Prostate gland (tissue), 2 donors: ENCODE measurements around the gene ZNF708. TPM values are rescaled to one million over a fixed set of nuclear protein-coding genes. Genes with fewer than 3 reads are reported as not detected.
"Not testable (repeated sequence)": the region's sequence is repeated elsewhere in the genome, so short reads cannot be mapped to it uniquely, and the experiment has no call there.

Source experiments
- DNase-seq: peaks from one replicate; pipeline ENCODE4 v3.0.0-alpha.2; 2019; ENCODE audit warnings: low spot score
- H3K27ac ChIP-seq, 2 donors: fragments of 200-600 bp; sonication (generic); 2 replicates each; pipeline ENCODE4 v1.5.1; 2017 to 2019
- H3K27me3 ChIP-seq: fragments of 200-600 bp; sonication (generic); replicated peaks from 2 replicates; pipeline ENCODE4 v1.5.1; 2019; ENCODE audit not compliant: insufficient read depth
- H3K36me3 ChIP-seq, 2 donors: fragments of 200-600 bp; sonication (generic); 1 replicate in 1 of 2; 2 replicates in 1 of 2; pipeline versions ENCODE4 v1.5.1 to v1.8.1; 2017 to 2019
- H3K4me1 ChIP-seq: fragments of 200-600 bp; sonication (generic); replicated peaks from 2 replicates; pipeline ENCODE4 v1.5.1; 2019
- H3K4me3 ChIP-seq, 2 donors: fragments of 200-600 bp; sonication (generic); 2 replicates each; pipeline ENCODE4 v1.5.1; 2017 to 2019
- H3K9me3 ChIP-seq: fragments of 200-600 bp; sonication (generic); 2 replicates; pipeline ENCODE4 v1.5.1; 2017
- POLR2A ChIP-seq: fragments of 450-650 bp; IDR thresholded peaks from one replicate; pipeline ENCODE4 v1.6.1; 2016; ENCODE audit warnings: antibody characterized with exemption, mild to moderate bottlenecking
- POLR2AphosphoS5 ChIP-seq: sonication (generic); formaldehyde crosslinking; IDR thresholded peaks from one replicate; pipeline ENCODE4 v1.6.1; 2017; ENCODE audit warnings: antibody characterized with exemption
- WGBS: methylation state at CpG from one replicate; pipeline ENCODE4 v1.1.5; 2018; 5-methylcytosine and 5-hydroxymethylcytosine counted together
- intact Hi-C: fragments of 100-400 bp; cut with DNase I; formaldehyde crosslinking; loops from one replicate; pipeline ENCODE4 v1.14.2; 2022
- total RNA-seq, 2 donors: library from RNA; depleted of rRNA; stranded (reverse); fragments of >200 nt; gene quantifications; one replicate each; pipeline ENCODE4 v1.1.0, GENCODE V29; 2016
- TF ChIP-seq, protein P1 (sequence below), 4 experiments: fragments of 200-600 bp in 2 of 4; fragments of 450-650 bp in 2 of 4; sonication (generic) in 2 of 4; IDR thresholded peaks; 1 replicate in 3 of 4; 2 replicates in 1 of 4; pipeline ENCODE4 v1.5.1; 2016 to 2019; ENCODE audit warnings: antibody characterized with exemption in 4 of 4, mild to moderate bottlenecking in 2 of 4, moderate library complexity in 2 of 4

ZNF708 gene
- total RNA-seq, 2 donors from 2014 or later = 15.2 to 20.0 TPM

DNA sequence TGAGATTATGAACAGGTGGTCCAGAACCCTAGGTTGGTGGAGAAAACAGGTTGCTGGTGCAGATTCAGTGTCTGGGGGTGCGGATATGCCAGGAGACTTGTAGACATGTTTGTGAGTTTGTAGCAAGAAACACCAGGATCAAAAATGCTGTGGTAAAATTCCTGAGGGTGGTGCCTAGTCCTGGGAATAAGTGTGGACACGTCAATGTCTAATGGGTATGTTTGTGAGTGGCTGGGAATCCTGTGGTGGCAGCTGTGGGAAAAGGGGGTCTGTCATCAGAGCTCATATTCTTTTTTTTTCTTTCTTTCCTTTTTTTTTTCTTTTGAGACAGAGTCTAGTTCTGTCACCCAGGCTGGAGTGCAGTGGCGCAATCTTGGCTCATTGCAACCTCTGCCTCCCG, 7.2 kb downstream of the ZNF708 start:
- intact Hi-C loops = no loop called here
- Histone ChIP-seq H3K4me3 (no peak overlapping the region), H3K27me3 (no peaks in the 10 kb centered on the region)

DNA sequence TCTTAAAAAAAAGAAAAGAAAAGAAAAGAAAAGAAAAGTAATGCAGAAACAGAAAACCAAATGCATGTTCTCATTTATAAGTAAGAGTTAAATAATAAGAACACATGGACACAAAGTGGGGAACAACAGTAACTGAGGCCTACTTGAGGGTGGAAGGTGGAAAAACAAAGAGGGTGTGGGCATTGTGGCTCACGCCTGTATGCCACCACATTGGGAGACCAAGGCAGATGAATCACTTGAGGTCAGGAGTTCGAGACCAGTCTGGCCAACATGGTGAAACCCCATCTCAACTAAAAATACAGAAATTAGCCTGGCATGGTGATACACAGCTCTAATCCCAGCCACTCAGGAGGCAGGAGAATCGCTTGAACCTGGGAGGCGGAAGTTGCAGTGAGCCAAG, 8.1 kb downstream of the ZNF708 start:
- intact Hi-C loops = no loop called here
- no peak for DNase-seq
- WGBS = 87% methylated on average over 4 of the region's 4 CpGs
- no peaks in the 10 kb centered on the region for H3K36me3 ChIP-seq
- TF ChIP-seq POLR2AphosphoS5 (no peak), POLR2A (no peak)
- TF ChIP-seq, protein P1, sequence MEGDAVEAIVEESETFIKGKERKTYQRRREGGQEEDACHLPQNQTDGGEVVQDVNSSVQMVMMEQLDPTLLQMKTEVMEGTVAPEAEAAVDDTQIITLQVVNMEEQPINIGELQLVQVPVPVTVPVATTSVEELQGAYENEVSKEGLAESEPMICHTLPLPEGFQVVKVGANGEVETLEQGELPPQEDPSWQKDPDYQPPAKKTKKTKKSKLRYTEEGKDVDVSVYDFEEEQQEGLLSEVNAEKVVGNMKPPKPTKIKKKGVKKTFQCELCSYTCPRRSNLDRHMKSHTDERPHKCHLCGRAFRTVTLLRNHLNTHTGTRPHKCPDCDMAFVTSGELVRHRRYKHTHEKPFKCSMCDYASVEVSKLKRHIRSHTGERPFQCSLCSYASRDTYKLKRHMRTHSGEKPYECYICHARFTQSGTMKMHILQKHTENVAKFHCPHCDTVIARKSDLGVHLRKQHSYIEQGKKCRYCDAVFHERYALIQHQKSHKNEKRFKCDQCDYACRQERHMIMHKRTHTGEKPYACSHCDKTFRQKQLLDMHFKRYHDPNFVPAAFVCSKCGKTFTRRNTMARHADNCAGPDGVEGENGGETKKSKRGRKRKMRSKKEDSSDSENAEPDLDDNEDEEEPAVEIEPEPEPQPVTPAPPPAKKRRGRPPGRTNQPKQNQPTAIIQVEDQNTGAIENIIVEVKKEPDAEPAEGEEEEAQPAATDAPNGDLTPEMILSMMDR (IDR thresholded peaks at IDR 0.05) = no peak
- no peaks in the 10 kb centered on the region for H3K27me3 ChIP-seq
- no peak overlapping the region for H3K27ac ChIP-seq
- no peaks in the 10 kb centered on the region for H3K9me3 ChIP-seq
- no peak overlapping the region for H3K4me3 ChIP-seq
- H3K4me1 ChIP-seq = no peaks in the 10 kb centered on the region

More for the DNA sequence above, 7.2 kb downstream of the ZNF708 start:
- no peaks in the 10 kb centered on the region for H3K36me3 ChIP-seq
- H3K4me1 ChIP-seq = no peaks in the 10 kb centered on the region
- TF ChIP-seq POLR2A = no peak
- TF ChIP-seq, protein P1 (IDR thresholded peaks at IDR 0.05) = no peak
- no peak for DNase-seq
- no peak overlapping the region for H3K27ac ChIP-seq
- whole genome bisulfite sequencing = 78% methylated on average over 4 of the region's 4 CpGs
- H3K9me3 ChIP-seq = no peaks in the 10 kb centered on the region

GRCh38 chr19:21317821-21318220, 11.4 kb downstream of the ZNF708 start:
- TF ChIP-seq POLR2AphosphoS5 (no peak), POLR2A (no peak)
- TF ChIP-seq, protein P1 (IDR thresholded peaks at IDR 0.05) = no peak
- intact Hi-C loops = no loop called here

GRCh38 chr19:21314676-21315075, 14.5 kb downstream of the ZNF708 start:
- WGBS = 84% methylated on average over 1 of the region's 1 CpG
- no peak overlapping the region for H3K27ac ChIP-seq
- no peak overlapping the region for H3K4me3 ChIP-seq
- DNase-seq = no peak
- no peaks in the 10 kb centered on the region for H3K9me3 ChIP-seq
- TF ChIP-seq, protein P1 (IDR thresholded peaks at IDR 0.05) = no peak
- TF ChIP-seq POLR2AphosphoS5 (no peak), POLR2A (no peak)
- H3K27me3 ChIP-seq = no peaks in the 10 kb centered on the region
- H3K36me3 ChIP-seq = no peaks in the 10 kb centered on the region
- intact Hi-C loops = no loop called here
- H3K4me1 ChIP-seq = no peaks in the 10 kb centered on the region

More at GRCh38 chr19:21317821-21318220, 11.4 kb downstream of the ZNF708 start:
- 45% methylated on average over 1 of the region's 1 CpG for WGBS
- no peak overlapping the region for H3K27ac ChIP-seq
- H3K36me3 ChIP-seq = no peaks in the 10 kb centered on the region
- H3K9me3 ChIP-seq = no peaks in the 10 kb centered on the region
- H3K4me1 ChIP-seq = no peaks in the 10 kb centered on the region
- no peak overlapping the region for H3K4me3 ChIP-seq
- DNase-seq = no peak
- no peaks in the 10 kb centered on the region for H3K27me3 ChIP-seq

GRCh38 chr19:21312807-21313206, 16.4 kb downstream of the ZNF708 start:
- intact Hi-C loops, H3K9me3 ChIP-seq, H3K4me1 ChIP-seq, H3K27ac ChIP-seq, DNase-seq, H3K27me3 ChIP-seq, H3K4me3 ChIP-seq, H3K36me3 ChIP-seq: not testable (repeated sequence)
- 98% methylated on average over 2 of the region's 2 CpGs for WGBS
